NB4 (cell line): ENCODE measurements around the gene HAGHL.

ENCODE experiments used
- TF ChIP-seq, protein P1 (sequence below): IDR thresholded peaks from one replicate; pipeline ENCODE4 v1.5.1; 2012; ENCODE audit warnings: low read depth, low read length
- TF ChIP-seq, protein P2 (sequence below): IDR thresholded peaks from 2 replicates; pipeline ENCODE4 v1.6.1; 2011; ENCODE audit warnings: low read depth, low read length

DNA sequence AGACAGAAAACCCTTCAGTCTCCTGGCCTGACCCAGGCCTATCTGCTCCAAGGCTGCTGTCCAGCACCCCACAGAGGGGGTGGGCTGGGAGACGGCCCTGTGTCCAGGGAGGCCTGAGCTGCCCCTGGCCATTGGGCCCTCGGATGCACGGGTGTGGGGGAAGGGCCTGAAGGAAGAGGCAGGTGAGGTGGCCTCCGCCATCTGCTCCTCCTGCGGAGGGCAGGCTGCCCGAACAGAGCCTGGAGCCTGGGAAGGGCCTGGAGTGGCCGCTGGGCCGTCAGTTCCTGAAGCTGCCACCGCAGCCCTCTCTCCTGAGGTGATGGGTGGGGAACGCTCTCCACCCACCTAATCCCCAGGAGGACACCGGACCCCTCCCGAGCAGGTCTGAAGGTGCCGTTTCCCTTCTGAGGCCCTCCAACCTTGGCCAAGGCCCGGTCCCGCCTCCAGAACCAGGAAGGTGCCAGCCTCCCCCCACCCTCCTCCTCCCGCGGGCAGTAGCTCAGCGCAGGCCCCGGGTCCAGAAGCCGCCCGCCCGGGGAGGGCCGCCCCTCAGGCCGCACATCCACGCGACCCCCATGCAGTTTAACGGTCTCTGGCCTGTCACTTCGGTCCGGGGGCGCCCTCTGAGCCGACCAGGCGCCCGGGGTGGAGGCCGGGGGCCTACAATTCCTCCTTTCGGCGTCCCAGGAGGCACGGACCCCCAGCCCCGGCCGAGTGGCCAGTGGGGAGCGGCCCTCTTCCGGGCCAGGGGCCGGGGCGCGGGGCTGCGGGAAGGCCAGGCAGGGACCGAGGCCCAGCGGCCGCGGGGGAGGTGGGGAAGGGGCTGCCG, 22.1 kb upstream of the HAGHL start:
- TF ChIP-seq, protein P1, sequence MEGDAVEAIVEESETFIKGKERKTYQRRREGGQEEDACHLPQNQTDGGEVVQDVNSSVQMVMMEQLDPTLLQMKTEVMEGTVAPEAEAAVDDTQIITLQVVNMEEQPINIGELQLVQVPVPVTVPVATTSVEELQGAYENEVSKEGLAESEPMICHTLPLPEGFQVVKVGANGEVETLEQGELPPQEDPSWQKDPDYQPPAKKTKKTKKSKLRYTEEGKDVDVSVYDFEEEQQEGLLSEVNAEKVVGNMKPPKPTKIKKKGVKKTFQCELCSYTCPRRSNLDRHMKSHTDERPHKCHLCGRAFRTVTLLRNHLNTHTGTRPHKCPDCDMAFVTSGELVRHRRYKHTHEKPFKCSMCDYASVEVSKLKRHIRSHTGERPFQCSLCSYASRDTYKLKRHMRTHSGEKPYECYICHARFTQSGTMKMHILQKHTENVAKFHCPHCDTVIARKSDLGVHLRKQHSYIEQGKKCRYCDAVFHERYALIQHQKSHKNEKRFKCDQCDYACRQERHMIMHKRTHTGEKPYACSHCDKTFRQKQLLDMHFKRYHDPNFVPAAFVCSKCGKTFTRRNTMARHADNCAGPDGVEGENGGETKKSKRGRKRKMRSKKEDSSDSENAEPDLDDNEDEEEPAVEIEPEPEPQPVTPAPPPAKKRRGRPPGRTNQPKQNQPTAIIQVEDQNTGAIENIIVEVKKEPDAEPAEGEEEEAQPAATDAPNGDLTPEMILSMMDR: no peak
- TF ChIP-seq, protein P2, sequence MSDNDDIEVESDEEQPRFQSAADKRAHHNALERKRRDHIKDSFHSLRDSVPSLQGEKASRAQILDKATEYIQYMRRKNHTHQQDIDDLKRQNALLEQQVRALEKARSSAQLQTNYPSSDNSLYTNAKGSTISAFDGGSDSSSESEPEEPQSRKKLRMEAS: no peak
